ENCODE results near the gene MACO1. TPM values are rescaled to one million over a fixed set of nuclear protein-coding genes. Genes with fewer than 3 reads are reported as not detected.

The MACO1 gene
- polyA plus RNA-seq, 1 donor (not counting 4 experiments of a cell fraction or from before 2014, with no cell fraction given) = 8.1 TPM

DNA sequence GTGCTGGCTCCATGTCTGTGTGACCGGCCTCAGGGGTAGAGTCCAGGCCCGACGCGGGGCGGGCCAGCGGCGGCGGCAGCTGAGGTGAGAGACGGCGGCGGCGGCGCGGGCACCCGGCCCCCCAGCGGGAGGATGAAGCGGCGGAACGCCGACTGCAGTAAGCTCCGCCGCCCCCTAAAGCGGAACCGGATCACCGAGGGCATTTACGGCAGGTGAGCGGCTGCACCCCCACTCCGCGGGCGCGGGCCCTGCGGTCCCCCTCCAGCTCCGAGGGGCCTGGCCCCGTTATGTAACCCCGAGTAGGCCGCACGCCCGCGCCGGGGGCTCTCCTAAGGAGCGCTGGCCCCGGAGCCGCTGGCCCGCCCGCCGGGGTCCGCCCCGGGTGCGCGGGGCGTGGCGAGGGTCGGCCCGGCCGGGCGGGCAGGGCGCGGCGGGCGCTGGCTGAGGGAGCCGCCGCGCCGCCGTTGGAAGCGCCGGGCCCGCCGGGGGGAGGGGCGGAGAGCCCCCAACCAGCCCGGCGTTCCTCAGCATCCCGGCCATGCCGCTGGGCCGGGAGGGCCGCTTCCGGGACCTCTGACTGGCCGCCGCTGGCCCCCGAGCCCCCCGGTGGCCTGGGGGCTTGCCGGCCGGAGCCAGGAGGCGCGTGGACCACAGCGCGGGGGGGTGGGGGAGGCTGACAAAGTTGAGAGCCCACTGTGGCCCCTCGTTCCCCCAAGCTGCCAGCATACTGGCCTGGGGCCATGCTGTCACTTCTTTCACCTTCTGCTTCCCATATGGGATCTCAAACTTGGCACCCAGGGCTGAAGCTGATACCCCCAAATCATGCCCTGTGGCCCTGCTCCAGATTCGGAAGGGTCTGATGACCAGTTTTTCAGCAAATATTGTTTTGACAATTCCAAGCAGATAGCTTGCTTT is 527 bp downstream of the MACO1 start:
- Histone ChIP-seq H3K36me3 (ENCODE audit: control insufficient read depth in 2 of 2, extremely low read depth in 1 of 2, insufficient read depth in 2 of 2, low read length in 2 of 2) (no peaks in the 10 kb centered on the region), H3K9me3 (ENCODE audit: control insufficient read depth, low read depth, low read length) (no peaks in the 10 kb centered on the region), H4K20me1 (ENCODE audit: control insufficient read depth, extremely low read depth, insufficient read depth, low read length) (no peaks in the 10 kb centered on the region), H3K27me3 (ENCODE audit: control insufficient read depth, extremely low read depth, insufficient read depth, low read length) (no peaks in the 10 kb centered on the region), H3K4me3 (ENCODE audit: control insufficient read depth in 2 of 3, extremely low read depth in 1 of 3, insufficient read depth in 2 of 3, low read depth in 1 of 3, low read length in 3 of 3) (peak overlapping the region; percentile 52 to 94 (median 72)), H3K79me2 (ENCODE audit: control insufficient read depth, insufficient read depth, low read length) (peaks cover 25% of the 10 kb centered on the region), H3K9me1 (ENCODE audit: control insufficient read depth, extremely low read depth, insufficient read depth, low read length) (no peaks in the 10 kb centered on the region), H3K4me1 (ENCODE audit: control insufficient read depth, extremely low read depth, insufficient read depth, low read length) (peaks cover 27% of the 10 kb centered on the region), H2AFZ (ENCODE audit: control insufficient read depth, low read length) (peak overlapping the region; percentile 72), H3K4me2 (ENCODE audit: control insufficient read depth, extremely low read depth, insufficient read depth, low read depth, low read length) (peak overlapping the region; percentile 96), H3K27ac (ENCODE audit: control insufficient read depth, insufficient read depth, low read length) (peak overlapping the region; percentile 24), H3K9ac (ENCODE audit: control insufficient read depth, extremely low read depth, insufficient read depth, low read length) (peak overlapping the region; percentile 91)
- dilution Hi-C loops (cut with MboI; ENCODE audit: extremely low pct_ligation_motif_present, low sequenced_read_pairs) = no loop called here
- TF ChIP-seq CTCF (optimal IDR thresholded peaks at IDR 0.05 in 1 of 3, IDR thresholded peaks at IDR 0.05 in 1 of 3, conservative IDR thresholded peaks at IDR 0.05 in 1 of 3; ENCODE audit: extremely low read depth in 1 of 3, insufficient read depth in 2 of 3, low read length in 3 of 3) = no peak
- no peak for TF ChIP-seq EZH2 (IDR thresholded peaks at IDR 0.05; ENCODE audit: low read length)
- FAIRE-seq = no peak
- no peak for DNase-seq (ENCODE audit: low read depth, low spot score)

GRCh38 chr1:25431955-25432719 is 1.4 kb downstream of the MACO1 start:
- no peaks in the 10 kb centered on the region for H3K9me1 ChIP-seq (ENCODE audit: control insufficient read depth, extremely low read depth, insufficient read depth, low read length)
- H2AFZ ChIP-seq (ENCODE audit: control insufficient read depth, low read length) = no peak overlapping the region
- TF ChIP-seq EZH2 (IDR thresholded peaks at IDR 0.05; ENCODE audit: low read length) = no peak
- no peak for TF ChIP-seq CTCF (optimal IDR thresholded peaks at IDR 0.05 in 1 of 3, IDR thresholded peaks at IDR 0.05 in 1 of 3, conservative IDR thresholded peaks at IDR 0.05 in 1 of 3; ENCODE audit: extremely low read depth in 1 of 3, insufficient read depth in 2 of 3, low read length in 3 of 3)
- H3K27me3 ChIP-seq (ENCODE audit: control insufficient read depth, extremely low read depth, insufficient read depth, low read length) = no peaks in the 10 kb centered on the region
- DNase-seq (ENCODE audit: low read depth, low spot score) = no peak
- FAIRE-seq = no peak
- H3K9ac ChIP-seq (ENCODE audit: control insufficient read depth, extremely low read depth, insufficient read depth, low read length) = peak overlapping the region; percentile 91
- H3K79me2 ChIP-seq (ENCODE audit: control insufficient read depth, insufficient read depth, low read length) = peaks cover 31% of the 10 kb centered on the region
- peak overlapping the region; percentile 10 for H3K27ac ChIP-seq (ENCODE audit: control insufficient read depth, insufficient read depth, low read length)
- H3K36me3 ChIP-seq (ENCODE audit: control insufficient read depth in 2 of 2, extremely low read depth in 1 of 2, insufficient read depth in 2 of 2, low read length in 2 of 2) = no peaks in the 10 kb centered on the region
- H3K4me2 ChIP-seq (ENCODE audit: control insufficient read depth, extremely low read depth, insufficient read depth, low read depth, low read length) = peak overlapping the region; percentile 96
- dilution Hi-C loops (cut with MboI; ENCODE audit: extremely low pct_ligation_motif_present, low sequenced_read_pairs) = no loop called here
- H4K20me1 ChIP-seq (ENCODE audit: control insufficient read depth, extremely low read depth, insufficient read depth, low read length) = no peaks in the 10 kb centered on the region
- no peaks in the 10 kb centered on the region for H3K9me3 ChIP-seq (ENCODE audit: control insufficient read depth, low read depth, low read length)
- H3K4me1 ChIP-seq (ENCODE audit: control insufficient read depth, extremely low read depth, insufficient read depth, low read length) = peaks cover 28% of the 10 kb centered on the region
- peak overlapping the region; percentile 52 to 79 (median 72) for H3K4me3 ChIP-seq (ENCODE audit: control insufficient read depth in 2 of 3, extremely low read depth in 1 of 3, insufficient read depth in 2 of 3, low read depth in 1 of 3, low read length in 3 of 3)
